ENCODE measurements around the gene USP49.
"Not testable (repeated sequence)": the region's sequence is repeated elsewhere in the genome, so short reads cannot be mapped to it uniquely, and the experiment has no call there.

The USP49 gene

DNA sequence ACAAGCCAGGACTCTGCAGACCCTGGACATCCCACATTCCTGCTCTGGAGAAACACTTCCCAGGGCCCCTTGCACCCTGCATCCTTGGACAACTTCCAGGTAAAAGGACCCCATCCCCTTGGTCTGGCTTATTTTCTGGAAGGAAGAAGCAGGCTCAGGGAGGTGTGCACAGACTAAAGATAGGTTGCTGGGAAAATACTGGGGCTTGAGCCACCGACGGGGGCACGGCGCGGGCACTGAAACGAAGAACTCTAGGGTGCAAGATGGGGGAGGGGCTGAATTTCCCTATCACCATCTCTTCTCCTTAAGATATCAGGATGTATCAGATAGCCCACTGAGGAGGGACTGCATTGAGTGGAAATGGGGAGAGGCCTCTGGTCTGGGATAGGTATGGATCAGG lies 116.3 kb downstream of the USP49 start:
- FAIRE-seq, result no peak

DNA sequence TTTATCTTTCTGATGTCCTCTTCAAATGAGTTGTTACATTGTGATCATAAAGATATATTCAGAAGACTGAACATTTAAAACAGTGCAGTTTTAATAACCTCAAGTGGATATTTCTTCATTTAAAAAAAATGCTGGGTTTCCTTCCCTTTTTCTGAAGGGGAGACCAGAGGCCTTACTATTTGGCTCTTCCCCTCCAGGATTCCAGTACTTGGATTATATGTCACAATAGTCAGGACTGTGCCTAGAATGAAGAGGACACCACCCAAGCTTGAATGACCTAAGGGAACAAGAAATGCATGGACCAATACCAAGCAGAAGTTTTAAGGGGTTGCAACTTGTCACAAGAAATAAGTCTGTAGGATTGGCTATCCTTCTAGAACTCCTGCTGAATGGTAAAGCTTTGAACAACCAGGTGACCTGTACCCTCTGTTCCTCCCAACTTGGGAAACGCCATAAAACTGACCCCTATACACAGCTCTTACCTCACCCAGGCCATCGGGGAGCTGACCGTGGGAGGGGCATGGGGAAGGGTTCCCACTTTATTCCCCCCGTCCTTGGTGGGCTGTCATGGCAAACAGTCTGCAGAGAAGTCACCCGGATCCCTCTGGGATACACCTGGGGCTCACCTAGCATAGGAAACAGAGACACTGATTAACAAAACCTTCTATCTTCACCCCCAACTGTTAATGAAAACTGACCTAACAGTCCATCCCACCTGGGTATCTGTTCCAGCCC lies 117.5 kb downstream of the USP49 start:
- no peak for FAIRE-seq

DNA sequence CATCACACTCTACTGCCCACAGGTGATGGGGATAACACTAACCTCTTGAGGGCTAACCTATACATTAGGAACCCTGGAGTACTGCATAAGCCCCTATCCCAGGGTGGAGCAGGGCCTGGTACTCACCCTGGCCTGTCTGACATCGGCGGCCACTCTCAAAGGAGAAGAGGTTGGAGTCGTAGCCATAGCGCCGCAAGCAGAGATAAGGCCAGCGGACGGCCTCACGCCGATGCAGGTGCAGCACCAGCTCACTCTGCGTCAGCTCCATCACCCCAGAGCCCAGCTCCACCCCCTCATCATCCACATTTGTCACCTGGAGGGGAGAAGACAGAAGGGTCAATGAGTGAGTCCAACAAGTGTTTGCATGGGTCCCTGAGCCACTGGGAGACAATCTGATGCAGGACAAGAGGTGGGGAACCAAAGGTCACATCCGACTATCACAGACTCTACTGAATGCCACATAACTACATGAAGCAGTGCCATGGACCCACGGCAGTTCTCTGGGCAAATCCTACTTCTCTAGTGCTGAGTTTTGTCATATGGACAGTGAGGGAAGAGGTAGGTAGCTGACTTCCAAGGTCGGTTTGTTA lies 119.8 kb downstream of the USP49 start:
- FAIRE-seq, result no peak

DNA sequence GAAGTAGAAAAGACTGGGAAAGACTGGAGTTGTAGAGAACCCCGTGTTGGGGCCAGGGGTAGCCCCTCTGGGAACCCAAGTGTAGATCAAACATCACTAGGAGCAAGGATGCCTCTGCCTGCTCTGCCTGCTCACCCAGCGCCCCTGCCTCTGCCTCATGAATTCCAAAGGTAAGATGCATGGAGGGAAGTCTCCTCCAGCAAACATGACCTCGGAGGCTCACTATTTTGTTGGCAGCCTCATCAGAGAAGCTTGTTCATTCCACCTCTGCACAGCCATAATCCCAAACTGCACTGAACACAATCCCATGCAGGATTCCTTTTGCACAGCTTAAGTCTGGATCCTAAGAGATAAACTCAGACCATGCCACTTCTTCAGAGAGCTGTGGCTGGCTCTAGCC lies 120.3 kb downstream of the USP49 start:
- no peak for FAIRE-seq

DNA sequence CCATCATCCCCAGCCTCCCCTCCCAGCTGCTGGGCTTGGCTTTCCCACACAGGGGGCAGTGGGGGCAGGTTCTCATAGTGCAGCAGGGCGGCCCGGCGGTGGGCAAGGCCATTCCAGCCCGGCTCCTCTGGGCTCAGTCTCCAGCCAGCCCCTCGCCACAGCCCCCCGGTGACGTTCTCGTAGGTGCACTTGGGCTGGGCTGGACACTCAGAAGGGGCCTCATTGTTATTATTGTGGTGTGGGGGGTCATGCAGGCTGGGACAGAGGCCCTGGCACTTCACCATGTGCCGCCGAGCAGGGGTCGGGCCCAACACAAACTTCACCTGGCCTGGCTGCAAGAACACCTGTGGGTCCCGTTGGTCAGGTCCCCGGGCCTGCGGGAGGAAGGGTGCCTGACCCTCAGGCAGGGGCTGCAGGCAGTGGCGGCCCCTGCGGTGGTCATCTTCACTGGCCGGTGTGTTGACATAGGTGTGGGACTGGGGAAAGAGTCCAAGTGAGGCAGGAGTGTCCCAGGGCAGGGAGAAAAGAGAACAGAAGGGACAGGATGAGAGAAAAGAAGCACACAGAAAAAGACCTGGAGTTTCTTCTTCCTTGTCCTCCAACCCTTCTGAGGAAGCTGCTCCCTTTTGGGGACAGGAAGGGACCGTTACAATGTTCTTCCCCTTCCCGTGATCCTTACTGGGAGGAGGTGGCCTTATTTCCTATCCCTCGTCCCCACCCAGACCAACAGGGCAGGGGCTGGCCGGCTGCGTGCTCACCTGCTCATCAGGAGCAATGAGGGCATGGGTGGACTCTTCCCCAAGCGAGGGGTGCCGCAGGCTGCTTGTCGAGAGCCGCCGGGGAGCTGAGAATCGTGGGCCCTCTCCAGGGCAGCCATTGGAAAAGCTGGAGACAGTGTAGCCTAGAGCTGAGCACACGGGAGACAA lies 123.9 kb downstream of the USP49 start:
- FAIRE-seq, result no peak

DNA sequence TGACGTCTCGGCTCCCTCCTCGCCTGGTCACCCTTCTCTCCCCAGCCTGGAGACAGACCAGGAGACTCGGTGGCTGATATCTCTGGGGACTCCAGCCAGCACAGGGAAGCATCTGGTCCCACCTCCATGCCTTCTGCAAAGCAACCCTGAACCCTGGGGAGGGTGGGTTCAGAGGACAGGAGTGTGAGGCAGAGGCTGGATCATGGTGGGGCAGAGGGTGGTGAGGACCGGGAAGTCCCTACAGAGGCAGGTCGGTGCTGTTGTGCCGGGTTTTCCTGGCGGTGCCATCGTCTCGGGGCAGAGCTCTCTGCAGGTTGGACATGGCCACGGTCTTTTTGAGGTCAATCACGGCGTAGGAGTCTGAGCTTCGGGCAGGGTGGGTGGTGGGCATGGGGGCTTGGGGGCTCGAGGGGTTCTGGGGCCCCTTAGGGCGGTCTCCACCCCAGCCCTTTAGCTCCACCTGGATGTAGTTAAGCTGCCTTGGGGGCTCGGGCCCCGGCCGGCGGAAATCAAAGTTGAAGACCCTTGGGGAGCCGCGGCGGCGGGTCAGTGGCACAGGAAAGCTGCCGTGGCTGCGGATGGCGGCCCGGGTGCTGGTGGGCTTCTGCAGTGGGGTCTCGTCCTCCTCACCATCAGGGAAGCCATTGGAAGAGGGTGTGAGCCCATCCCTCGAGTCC lies 124.7 kb downstream of the USP49 start:
- no peak for FAIRE-seq

DNA sequence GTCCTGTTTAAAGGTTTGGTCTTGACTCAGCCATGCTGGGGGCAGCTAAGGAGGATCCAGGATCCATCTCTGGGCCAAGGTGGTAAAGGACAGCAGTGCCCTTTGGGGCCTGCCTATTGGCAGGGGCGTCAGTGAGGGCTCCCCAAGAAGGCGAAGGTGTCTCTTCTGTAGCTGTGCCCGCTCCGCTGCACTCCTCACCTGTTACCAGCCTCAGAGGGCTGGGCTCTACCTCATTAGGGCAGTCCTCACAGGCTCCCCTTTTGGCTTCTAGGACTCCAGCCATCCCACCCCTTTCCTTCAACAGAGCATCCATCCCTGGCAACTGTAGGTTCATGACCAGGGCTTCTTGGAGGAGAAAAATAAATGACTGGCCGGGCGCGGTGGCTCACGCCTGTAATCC lies 125.8 kb downstream of the USP49 start:
- no peak for FAIRE-seq

DNA sequence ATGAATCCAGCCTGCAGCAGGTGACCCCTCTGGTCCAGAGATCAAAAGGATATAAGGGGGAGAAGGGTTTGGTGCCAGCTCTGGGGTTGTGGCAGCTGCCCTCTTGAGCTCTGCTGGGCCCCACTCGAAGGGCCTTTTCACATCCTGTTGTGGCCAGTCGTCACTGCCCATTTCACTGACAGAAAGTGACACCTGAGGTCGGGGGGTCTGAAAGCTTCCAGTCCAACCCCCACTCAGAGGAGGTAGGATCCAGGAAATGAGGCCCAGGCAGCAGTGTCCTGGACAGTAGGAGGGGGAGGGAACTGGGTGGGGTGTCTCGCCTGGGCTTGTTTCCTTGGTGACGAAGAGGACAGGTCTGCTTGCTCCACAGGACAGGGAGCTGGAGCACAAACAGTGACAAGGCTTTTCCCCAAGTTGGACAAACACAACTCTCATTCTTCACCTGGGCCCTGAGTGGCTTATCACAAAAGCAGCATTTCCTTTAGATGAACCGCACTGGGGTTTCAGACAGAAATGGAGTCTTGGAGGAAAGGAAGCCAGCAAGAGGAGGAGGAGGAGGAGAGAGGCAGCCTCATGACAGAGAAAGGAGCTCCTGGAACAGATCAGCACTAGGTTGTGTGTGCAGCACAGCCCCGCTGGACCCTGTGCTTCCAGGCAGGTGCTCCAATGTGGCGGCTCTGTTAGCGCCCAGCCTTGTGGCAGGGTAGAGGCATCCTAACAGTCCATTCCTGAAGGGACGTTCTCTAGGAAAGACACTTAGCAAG lies 126.4 kb downstream of the USP49 start:
- FAIRE-seq, result no peak

DNA sequence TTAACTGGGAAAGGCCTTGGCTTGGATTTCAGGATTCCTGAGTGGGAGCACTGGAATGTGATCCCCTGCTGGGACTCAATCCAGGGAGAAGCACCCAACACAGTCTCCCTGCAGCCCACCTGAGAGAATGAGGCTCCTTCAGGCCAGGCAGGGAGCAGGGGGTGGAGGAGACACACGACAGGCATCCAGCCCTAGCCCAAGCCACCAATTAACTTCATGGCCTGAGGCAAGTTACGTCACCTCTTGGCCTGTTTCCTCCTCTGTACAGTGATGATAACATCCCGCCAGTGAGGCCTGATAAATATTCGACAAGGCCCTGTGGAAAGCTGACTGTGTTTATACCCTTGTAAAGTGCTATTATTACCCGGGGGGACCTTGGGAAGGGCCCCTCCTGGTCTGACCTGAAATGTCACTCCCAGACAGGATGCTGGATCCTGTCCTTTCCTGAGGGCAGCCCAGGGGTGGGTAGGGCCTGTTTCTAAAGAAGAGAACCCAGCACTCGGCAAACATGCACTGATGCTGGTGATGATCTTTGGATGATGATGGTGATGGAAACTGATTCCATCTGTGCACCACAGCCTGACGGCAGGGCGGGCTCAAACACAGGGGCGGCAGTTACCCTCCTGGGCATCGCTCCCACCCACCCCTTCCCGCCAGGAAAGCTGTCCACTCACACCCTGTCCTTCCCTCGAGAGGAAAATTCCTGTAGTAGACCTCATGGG lies 127.9 kb downstream of the USP49 start:
- no peak for FAIRE-seq

DNA sequence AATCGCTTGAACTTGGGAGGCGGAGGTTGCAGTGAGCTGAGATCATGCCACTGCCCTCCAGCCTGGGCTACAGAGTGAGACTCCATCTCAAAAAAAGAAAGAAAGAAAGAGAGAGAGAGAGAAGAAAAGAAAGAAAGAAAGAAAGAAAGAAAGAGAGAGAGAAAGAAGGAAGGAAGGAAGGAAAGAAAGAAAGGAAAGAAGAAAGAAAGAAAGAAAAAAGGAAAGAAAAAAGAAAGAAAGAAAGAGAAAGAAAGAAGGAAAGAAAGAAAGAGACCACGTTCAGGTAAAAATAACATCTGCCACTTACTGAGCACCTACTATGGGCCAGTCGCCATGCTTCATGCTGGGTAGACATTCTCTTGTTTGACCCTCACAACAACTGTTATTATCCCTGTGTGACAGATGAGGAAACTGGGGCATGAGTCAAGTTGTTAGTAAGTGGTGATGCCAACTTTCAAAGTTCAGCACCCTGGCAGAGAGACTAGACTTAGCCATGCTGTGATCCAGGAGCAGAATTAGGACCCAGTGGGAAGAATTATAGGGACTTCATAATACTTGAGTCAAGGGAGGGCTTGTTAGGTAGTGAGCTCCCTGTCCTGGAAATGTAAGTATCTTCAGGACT lies 129.0 kb downstream of the USP49 start:
- FAIRE-seq, result not testable (repeated sequence)

DNA sequence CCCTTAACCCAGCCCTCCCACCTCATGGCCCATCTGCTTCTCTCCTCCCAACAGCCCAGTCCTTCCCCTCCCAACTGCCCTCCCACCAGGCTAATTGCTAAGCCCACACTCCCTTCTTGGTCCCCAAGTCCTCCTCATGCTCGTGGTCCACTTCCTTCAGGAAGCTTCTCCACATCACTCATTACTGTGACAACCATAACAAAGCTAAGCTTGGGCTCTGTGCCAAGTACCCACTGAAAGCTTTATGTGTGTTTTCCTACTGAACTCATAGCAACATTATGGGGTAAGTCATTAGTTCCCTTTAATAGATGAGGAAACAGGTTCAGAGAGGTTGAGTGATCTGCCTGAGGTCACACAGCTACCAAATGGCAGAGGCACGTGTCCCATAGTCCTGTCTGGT lies 131.7 kb downstream of the USP49 start:
- FAIRE-seq, result no peak

DNA sequence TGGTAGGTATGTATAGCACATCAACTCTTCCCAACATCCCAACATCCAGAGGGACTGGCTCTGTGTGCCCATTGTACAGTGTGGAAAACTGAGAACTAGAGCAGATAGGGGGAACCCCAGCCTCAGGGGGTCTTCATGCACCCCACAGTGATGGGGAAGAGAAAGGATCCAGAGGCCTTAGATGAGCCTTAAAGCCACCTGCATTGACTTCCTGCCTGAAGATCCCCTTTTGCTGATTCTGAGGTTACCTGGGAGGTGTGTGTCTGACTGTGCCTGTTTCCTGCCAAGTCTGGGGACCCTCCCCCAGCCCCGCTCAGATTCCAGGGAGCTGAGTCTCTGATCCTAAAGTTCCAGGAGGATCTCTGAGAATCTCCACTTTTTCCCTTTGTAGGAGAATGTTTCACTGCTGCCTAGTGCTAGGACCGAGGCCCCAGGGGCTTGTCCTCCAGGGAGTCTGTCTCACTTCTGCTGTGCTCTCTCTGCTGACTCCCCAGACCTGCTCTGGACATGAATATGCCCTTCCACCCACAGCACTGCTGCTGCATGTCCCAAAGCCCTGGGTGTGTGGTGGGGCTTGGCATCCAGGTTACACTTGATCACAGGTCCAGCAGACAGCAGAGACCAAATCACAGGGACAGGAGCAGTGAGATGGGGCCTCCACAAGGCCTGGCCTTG lies 135.1 kb downstream of the USP49 start:
- no peak for FAIRE-seq

DNA sequence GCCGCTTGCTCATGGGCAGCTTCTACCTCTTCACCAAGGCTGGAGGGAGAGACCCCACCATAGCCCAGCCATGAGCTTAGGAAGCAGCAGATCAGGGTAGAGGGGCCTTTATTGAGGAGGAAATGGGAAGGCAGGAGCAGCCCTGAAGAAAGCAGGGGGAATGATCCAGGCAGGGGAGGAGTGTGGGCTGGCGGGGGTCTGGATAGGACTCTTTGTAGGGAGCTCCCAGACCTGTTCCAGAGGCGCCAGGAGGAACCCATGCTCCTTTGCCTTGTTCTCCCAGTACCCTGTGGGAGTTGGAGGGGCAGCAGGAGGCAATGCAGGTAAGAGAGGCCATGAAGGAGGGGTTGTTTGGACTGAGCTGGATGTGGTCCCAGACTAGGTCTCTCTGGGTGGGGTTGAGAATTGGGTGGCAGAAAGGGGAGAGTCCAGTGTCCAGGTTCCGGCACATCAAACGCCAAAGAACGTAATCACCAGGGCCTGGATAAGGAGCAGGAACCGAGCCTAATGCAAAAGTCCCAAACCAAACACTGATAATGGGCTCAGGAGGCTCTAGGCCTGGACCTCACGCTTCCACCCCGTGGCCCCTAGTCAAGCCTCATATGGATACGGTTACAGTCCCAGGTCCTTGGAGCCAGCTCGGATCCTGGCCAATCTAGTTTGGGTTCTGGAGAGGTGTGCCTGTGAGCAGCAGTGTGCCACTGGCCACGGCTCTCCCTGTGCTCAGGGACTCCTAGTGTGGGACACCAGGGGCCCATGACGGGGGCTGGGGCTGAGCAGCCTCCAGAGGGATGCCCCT lies 135.9 kb downstream of the USP49 start:
- no peak for FAIRE-seq

DNA sequence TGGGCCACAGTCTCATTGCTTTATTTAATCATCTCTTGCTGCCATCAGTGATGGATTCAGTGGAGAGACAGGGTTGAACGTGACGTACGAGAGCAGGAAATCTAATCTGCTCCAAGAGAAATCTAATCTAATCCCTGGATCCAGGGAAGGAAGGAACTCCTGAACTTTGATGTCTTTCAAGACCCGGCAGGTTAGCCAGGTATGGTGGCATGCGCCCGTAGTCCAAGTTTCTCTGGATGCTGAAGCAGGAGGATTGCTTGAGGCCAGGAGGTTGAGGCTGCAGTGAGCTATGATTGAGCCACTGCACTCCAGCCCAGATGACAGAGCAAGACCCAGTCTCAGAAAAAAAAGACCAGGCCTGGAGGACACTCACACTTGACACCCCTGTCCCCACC lies 136.5 kb downstream of the USP49 start:
- FAIRE-seq, result no peak

DNA sequence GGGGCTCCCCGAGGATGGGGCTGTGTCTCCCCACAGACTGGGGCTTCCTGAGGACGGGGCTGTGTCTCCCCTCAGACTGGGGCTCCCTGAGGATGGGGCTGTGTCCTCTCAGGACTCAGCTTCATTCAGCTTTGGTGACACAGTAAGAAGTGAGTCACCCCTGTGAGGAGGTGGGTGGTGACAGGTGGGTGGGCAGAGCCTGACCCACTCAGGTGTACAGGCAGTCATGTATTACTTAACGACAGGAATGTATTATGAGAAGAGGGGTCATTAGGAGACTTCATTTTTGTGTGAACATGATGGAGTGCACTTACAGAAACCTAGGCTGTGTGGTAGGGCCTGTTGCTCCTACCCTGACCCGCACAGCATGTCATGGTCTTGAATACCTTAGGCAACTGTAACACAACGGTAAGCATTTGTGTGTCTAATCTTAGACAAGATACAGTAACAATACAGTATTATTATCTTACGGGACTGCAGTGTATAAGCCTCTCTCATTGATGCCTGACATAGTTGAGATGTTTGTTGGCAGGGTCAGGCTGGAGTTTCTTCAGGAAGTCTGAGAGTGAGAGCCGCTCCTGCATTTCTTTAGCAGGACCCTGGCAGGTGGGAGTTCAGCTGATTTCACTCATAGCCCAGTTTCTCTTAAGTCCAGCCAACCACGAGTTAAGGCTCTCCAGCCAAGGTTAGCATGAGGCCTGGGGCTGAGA lies 137.1 kb downstream of the USP49 start:
- no peak for FAIRE-seq

DNA sequence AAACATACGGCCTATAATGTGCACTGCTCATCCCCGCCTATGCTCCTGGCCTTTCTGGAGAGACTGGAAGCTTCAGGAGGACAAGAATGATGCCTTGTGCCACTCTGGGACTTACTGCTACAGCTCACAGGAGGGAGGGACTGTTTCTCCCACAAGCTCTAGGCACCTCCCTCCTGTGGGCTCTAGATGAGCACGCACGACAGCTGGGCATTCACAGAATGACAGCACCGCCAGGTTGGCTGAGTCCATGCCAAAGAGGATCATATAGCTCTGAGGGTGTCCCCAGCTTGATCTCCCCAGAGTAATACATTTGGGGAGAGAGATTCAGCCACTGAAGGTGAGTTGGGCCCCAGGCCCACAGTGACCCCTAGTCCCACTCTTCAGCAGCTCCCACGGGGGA lies 137.9 kb downstream of the USP49 start:
- no peak for FAIRE-seq

DNA sequence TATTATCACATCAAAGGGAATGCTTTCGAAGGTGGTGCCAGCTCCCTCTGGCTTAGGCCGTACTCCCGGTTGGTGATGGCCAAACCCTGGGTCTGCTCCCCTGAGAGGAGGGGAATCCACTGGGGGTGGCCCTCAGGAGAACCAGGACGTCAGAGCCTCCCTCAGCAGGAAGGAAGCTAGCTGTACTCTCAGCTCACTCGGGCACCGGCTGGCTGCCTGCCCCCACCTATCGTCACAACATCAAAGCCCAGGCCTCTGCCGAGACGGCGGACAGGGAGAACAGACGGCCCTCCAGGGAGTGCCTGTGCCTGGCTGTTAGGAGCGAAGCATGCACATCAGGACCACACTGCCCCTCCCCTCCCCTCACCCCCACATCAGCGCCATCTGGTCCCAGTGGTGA lies 138.8 kb downstream of the USP49 start:
- no peak for FAIRE-seq

DNA sequence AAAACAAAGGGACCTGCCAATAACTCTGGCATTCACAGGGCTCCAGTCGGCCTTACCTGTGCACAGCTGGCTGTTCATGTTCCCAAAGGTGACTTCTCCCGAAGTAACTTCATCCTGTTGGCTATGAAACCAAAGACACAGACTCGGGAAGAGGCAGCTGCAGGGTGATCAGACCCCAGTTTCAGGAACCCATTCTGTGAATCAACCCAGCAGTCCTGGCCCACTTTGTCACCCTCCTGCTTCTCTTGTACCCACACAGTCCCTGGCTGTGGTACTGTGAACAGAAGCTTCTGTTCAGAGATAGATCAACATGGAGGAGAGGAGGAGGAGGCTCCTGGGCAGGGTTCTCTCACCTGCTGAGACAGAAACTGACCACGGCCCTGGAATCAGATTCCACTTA lies 139.3 kb downstream of the USP49 start:
- FAIRE-seq, result no peak

DNA sequence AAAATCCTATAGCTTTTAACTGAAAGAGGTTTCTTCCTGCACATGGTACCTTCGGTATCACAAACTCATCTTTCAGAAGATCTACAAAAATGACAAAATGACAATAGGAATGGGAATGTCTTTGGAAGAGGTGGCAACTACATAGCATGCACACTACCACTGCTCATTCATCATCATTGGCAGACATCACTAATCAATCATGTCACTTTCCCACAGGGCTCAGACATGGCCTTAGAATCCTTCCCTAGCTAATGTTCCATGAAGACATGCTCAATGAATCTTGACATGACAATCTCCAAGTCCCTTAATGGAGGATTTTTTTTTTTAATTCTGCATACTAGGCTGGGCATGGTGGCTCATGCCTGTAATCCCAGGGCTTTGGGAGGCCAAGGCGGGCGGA lies 144.8 kb downstream of the USP49 start:
- no peak for FAIRE-seq
